HS-27A (cell line): ENCODE measurements around the gene STUB1.

Experiments
- DNase-seq: peaks from one replicate; pipeline ENCODE4 v3.0.0-alpha.2; 2012; ENCODE audit warnings: low read depth, missing footprints

The STUB1 gene

GRCh38 chr16:667113-667779, 13.0 kb upstream of the STUB1 start:
- no peak for DNase-seq

- DNase-seq: no peak
Observed at GRCh38 chr16:667780-668518, 12.3 kb upstream of the STUB1 start, which contains the start of gene RHOT2. Gene RHOT2, plus strand, starts transcription at chr16:668132. Its CDS starts 68 bp downstream, at chr16:668200.

GRCh38 chr16:668519-669171, 11.6 kb upstream of the STUB1 start:
- DNase-seq: no peak

GRCh38 chr16:669666-670065, 10.5 kb upstream of the STUB1 start:
- DNase-seq: no peak

DNA sequence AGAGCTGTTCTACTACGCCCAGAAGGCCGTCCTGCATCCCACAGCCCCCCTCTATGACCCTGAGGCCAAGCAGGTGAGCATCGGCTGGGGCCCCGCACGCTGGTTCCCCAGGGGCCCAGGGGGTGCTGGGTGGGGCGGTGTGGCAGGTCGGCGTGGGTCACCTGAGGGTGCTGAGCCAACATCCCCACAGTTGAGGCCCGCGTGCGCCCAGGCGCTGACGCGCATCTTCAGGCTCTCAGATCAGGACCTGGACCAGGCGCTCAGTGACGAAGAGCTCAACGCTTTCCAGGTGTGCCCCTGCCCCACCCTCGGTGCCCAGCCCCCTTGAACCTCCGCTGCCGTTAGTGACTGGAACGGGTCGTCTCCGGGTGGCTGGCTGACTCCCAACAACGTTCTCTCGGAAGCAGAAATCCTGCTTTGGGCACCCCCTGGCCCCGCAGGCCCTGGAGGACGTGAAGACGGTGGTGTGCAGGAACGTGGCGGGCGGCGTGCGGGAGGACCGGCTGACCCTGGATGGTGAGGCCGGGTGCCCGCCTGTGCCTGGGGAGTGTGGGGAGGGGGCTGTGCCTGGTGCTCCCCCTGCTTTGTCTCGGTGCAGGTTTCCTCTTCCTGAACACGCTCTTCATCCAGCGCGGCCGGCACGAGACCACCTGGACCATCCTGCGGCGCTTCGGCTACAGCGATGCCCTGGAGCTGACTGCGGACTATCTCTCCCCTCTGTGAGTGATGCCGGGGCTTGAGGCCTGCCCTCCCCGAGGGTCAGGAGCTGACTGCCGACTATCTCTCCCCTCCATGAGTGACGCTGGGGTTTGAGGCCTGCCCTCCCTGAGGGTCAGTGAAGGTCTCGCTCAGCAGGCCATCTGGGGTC, 9.5 kb upstream of the STUB1 start:
- DNase-seq: no peak

DNA sequence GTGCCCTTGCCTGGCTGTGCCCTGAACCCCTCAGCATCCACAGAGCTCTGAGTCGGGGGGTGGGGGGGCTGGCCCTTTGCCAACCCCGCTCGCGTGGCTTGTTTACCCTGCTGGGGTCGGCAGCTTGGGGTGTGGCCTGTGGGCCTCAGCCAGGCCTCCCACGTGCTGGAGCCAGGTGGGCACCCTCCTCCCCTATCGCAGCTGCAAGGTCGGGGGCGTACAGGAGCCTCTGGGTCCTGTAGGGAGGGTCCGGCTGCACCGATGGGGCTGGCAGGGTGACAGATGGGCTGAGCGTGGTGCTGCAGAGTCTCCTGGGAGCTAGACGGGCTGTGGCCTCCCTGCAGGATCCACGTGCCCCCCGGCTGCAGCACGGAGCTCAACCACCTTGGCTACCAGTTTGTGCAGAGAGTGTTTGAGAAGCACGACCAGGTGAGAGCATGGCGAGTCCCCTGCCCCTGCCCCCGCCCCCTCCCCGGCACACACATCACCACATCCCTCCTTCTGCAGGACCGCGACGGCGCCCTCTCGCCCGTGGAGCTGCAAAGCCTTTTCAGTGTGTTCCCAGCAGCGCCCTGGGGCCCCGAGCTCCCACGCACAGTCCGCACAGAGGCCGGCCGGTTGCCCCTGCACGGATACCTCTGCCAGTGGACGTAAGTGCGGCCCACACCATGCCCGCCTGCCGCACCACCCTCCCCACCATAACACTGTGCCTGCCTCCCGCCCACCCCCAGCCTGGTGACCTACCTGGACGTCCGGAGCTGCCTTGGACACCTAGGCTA, 8.7 kb upstream of the STUB1 start:
- DNase-seq: no peak

- DNase-seq: no peak
Observed at GRCh38 chr16:672371-672770, 7.8 kb upstream of the STUB1 start.

DNA sequence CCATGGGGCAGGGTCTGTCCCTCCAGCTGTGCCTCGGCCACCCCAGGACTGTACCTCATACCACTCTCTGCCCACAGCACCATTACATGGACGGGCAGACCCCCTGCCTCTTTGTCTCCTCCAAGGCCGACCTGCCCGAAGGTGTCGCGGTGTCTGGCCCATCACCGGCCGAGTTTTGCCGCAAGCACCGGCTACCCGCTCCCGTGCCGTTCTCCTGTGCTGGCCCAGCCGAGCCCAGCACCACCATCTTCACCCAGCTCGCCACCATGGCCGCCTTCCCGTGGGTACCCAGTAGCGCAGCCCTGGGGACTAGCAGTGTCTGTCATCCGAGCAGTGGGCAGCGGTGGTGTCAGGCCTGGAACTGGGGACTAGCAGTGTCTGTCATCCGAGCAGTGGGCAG, 7.4 kb upstream of the STUB1 start:
- no peak for DNase-seq

- no peak for DNase-seq
Observed at GRCh38 chr16:673399-673991, 6.7 kb upstream of the STUB1 start.

GRCh38 chr16:674214-674881, 5.9 kb upstream of the STUB1 start:
- DNase-seq: no peak

GRCh38 chr16:674968-675883, 5.0 kb upstream of the STUB1 start, which contains the start of gene RHBDL1:
Gene RHBDL1, plus strand, starts transcription at chr16:675671. Its CDS starts 120 bp downstream, at chr16:675791.
- no peak for DNase-seq

GRCh38 chr16:675884-676564, 4.2 kb upstream of the STUB1 start:
- DNase-seq: no peak

DNA sequence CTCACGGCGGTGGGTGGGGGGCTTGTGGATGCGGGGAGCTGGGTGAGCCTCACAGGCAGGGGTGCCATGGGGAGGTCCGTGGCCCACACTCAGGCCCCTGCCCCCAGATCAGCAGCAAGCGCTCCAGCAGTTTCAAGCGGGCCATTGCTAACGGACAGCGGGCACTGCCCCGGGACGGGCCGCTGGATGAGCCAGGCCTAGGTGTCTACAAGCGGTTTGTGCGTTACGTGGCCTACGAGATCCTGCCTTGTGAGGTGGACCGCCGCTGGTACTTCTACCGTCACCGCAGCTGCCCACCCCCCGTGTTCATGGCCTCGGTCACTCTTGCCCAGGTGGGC, 3.7 kb upstream of the STUB1 start:
- no peak for DNase-seq

- no peak for DNase-seq
Observed at GRCh38 chr16:676913-677312, 3.3 kb upstream of the STUB1 start.

DNA sequence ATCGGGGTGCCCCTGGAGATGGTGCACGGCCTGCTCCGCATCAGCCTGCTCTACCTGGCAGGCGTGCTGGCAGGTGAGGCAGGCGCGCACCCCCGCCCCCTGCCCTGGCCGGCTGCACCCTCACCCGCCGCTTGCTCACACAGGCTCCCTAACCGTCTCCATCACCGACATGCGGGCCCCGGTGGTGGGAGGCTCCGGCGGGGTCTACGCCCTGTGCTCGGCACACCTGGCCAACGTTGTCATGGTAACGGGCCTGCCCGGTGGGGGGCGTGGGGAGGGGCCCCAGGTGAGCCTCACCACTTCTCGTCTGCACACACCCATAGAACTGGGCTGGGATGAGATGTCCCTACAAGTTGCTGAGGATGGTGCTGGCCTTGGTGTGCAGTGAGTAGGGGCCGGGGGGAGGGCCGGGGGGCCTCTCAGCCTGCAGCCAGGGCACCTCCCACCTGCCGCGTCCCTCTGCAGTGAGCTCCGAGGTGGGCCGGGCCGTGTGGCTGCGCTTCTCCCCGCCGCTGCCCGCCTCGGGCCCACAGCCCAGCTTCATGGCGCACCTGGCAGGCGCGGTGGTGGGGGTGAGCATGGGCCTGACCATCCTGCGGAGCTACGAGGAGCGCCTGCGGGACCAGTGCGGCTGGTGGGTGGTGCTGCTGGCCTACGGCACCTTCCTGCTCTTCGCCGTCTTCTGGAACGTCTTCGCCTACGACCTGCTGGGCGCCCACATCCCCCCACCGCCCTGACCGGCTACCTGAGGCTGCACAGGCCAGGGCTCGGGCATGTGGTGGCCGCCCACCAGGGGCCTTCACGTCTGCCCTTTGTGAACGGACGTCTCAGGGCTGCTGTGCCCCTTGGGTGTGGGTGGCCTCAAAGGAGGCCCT, 2.7 kb upstream of the STUB1 start:
- no peak for DNase-seq

- DNase-seq: no peak
Observed at GRCh38 chr16:678209-678857, 1.9 kb upstream of the STUB1 start.
